HG02970 (cell line): ENCODE data around the gene LHFPL5.

ENCODE experiments used
- ATAC-seq: cut with Tn5 transposase; IDR thresholded peaks from one replicate; pipeline ENCODE4 v1.9.1; 2021; ENCODE audit warnings: mild to moderate bottlenecking, moderate library complexity, moderate number of reproducible peaks; ENCODE audit not compliant: unreplicated experiment, low FRiP score

LHFPL5 gene

DNA sequence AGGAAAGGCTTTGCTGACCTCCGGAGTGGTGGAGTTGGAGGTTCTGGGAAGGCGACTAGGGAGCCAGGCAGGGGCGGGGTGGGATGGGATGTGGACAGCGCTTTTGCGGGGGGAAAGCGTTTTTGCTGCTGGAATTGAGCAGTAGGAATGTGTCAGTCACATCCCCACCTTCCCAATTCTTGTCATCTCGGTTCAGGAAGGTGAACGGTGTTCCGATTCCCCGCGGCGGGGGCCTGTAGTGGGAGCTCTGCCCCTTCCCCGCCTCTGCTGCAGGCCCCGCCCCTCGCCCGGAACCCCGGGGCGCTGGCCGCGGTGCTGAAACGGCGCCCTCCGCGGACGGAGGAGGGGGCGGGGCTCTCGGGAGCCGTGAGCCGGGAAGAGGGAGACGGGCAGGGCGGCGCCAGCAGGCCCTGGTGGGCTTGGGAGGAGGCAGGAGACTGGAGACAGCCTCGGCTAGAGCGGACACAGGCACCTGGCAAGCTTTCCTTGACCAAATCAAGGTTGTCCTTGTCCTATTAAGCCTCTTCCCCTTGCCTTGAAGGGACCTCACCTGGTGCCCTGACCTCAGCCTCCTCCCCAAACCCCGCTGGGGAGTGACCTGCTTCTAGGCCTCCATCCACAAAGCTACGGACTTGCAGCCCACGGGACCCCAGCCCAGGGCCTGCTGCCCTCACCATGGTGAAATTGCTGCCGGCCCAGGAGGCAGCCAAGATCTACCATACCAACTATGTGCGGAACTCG, at the start of gene LHFPL5:
LHFPL5 (plus strand) TSS at position 357 of the 741 bp plus-strand sequence; CDS start at position 676, 319 bp downstream.
- no peak for ATAC-seq

- ATAC-seq, result no peak
These were observed 47.6 kb upstream of the LHFPL5 start for GRCh38 chr6:35757456-35758123.

GRCh38 chr6:35759426-35759825, 45.7 kb upstream of the LHFPL5 start:
- ATAC-seq, result no peak

DNA sequence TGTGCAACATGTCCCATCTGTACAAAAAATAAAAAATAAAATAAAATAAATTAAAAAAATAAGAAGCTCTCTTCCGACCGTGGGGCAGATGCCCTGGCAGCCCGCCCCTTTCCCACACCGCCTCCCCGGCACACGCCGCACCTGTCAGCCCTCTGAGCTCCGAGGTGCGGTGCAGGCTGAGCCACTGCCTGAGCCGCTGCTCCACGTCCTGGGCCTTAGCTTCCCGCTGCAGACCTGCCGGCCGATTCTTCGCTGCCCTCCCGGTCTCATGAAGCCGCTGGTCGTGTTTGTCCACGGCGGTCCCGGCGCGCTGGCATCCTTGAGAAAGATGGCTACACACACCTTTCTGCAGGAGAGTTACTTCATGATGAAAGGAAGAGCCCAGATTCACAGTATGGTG, 39.4 kb upstream of the LHFPL5 start:
- ATAC-seq, result no peak

- no peak for ATAC-seq
These were observed 35.9 kb upstream of the LHFPL5 start for GRCh38 chr6:35769211-35769610.

GRCh38 chr6:35771343-35771627, 33.9 kb upstream of the LHFPL5 start:
- no peak for ATAC-seq

DNA sequence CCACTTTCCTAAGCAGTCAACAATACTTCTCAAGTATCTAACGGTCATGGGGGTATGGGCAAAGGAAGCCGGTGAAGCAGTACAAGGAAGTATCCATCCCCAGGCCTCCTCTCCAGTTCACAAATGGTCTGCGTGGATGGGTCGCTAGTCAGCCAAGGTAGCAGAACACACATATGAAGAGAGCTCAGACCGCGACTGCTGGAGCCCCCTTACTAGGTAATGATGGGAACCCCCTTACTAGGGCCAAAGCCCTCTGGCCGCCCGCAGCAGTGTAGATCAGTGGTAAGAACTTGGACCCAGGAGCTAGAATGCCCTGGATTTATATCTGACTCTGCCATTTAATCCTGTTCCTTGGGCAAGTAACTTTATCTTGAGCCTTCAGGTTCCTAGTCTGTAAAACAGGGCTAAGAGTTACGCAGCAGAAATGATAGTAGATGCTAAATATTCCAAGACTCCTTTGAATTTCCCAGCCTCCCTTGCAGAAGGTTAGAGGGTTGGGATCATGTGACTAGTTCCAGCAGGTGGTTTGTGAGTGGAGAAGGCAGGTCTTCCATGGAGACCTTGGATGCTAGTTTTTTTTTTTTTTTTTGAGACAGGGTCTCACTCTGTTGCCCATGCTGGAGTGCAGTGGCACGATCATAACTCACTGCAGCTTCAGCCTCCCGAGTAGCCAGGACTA, 30.9 kb upstream of the LHFPL5 start:
- no peak for ATAC-seq

GRCh38 chr6:35775031-35775430, 30.1 kb upstream of the LHFPL5 start:
- no peak for ATAC-seq

DNA sequence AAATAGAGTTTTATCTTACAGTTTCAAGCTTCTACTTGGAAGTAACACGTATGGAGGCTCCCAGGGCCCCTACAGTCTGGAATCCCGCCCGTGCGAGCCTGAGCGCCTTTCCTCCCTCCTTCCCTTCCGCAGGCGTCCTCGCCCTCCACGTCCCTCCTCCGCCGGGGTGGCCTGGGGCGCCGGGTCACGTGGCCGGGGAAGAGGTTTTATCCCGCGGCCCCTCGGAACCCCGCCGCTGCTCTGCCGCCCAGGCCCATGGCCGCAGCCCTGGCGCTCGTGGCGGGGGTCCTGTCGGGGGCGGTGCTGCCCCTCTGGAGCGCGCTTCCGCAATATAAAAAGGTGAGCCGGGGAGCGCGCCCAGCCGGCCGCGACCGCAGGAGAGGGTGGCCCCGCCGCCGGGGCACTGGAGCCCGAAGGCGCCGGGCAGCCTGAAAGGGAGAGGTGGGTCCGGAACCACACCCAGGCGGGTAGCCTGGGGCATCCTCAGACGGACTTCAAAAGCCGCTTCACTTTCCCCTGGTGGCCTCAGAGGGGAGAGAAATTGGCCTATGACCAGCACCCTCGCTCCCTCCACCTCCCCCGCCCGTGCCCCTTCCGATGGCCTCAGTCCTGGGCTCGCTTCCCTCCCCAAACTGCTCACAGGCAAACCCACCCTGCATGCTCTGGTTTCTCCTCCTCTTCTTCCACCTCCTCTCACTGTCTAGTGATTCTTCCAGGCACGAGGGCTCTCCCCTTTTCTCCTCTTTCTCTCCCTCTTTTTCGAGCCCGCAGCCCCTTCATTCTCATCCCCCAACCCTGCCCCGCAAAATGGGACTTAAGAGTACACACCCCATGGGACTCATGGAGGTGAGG, 28.6 kb upstream of the LHFPL5 start, which contains the start of gene CLPSL2:
CLPSL2 (plus strand) TSS at position 235 of the 852 bp plus-strand sequence; CDS start at position 256, 21 bp downstream.
- ATAC-seq, result no peak

- no peak for ATAC-seq
These were observed 27.6 kb upstream of the LHFPL5 start for GRCh38 chr6:35777356-35778102.

- no peak for ATAC-seq
These were observed 26.7 kb upstream of the LHFPL5 start for GRCh38 chr6:35778437-35778836.

DNA sequence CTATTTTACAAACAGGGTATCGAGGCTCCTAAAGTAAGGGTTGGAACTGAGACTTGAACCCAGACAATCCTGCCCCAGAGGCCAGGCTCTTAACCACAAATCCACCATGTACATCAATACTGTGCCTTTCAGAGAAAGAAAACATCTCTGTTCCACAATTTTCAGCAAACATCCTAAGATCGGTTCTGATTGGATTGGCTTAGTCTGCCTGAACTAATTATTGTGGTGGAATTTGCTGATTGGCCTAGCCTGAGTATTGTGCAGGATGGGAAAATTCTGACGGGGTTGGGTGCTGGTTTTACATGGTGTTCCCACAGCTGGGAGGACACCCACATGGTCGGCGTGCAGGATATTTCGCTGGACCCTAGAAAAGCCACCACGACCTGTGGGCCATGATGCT, 24.4 kb upstream of the LHFPL5 start, which contains the start of gene CLPSL1:
CLPSL1 (plus strand) TSS at position 301 of the 400 bp plus-strand sequence; CDS start at position 393, 92 bp downstream.
- ATAC-seq, result no peak

GRCh38 chr6:35781290-35781689, 23.9 kb upstream of the LHFPL5 start:
- no peak for ATAC-seq

- ATAC-seq, result no peak
These were observed 22.7 kb upstream of the LHFPL5 start for GRCh38 chr6:35782424-35782823.

GRCh38 chr6:35784200-35784599, 21.0 kb upstream of the LHFPL5 start:
- no peak for ATAC-seq

- ATAC-seq, result no peak
These were observed 18.9 kb upstream of the LHFPL5 start for GRCh38 chr6:35786272-35786671.

DNA sequence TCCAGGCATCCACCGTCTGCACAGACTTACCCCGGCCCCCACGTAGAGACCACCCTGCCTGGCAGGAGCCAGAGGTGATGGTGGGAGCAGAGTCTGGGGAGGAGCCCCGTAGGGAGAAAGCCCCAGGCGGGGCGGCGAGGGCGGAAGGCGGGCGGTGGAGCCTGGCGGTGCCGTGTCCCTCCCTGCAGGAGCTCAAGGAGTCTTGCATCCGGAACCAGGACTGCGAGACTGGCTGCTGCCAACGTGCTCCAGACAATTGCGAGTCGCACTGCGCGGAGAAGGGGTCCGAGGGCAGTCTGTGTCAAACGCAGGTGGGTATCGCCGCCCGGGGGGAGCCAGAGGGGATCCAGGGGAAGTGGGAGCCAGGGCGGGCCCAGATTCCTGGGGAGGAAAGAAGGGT, 18.3 kb upstream of the LHFPL5 start:
- ATAC-seq, result no peak

DNA sequence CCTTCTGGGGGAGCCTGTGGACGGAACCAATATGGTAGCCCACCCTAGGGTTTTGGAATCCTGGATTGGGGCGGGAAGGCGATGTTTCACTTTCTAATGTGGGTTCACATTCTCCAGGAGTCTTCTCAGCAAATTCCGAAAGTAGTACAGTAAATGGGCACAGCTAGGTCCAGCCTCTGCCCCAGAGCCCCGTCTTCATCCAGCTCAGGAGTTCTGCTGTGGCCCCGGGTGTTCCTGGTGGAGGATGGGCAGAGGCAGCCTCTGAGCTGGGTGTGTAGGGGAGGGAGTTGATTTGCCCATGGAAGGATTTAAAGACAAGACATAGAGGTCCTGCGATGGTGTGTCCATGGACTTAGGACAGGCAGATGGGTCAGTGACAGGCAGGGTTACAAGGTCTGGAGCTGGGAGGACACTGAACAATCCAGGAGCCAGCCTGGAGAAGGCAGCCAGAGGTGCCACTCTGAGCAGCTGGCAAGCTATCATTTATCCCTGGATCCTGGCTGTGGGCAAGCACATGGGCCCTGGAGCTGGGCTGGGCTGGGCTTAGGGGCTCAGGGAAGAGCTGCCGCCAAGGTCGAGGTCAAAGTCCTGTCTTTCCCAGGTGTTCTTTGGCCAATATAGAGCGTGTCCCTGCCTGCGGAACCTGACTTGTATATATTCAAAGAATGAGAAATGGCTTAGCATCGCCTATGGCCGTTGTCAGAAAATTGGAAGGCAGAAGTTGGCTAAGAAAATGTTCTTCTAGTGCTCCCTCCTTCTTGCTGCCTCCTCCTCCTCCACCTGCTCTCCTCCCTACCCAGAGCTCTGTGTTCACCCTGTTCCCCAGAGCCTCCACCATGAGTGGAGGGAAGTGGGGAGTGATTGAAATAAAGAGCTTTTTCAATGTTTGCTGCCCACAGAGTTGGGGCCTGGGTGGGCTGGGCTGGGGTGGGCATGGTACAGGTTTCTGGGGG, 17.6 kb upstream of the LHFPL5 start:
- ATAC-seq, result no peak
